Stimulated activated CD8-positive, alpha-beta memory T cell treated with anti-CD3 and anti-CD28 coated beads, Interleukin-4, amount 100 ng/mL, for 24 hours (primary cell): Measurements from ENCODE around the gene ZBTB33.

Experiments
- DNase-seq: peaks from one replicate; pipeline ENCODE4 v3.0.0-alpha.2; 2020; ENCODE audit warnings: low read depth

The ZBTB33 gene

GRCh38 chrX:120264341-120264740, 13.7 kb downstream of the ZBTB33 start:
- DNase-seq, result no peak

GRCh38 chrX:120269373-120270035, 18.9 kb downstream of the ZBTB33 start:
- DNase-seq, result no peak

GRCh38 chrX:120270567-120270966, 20.0 kb downstream of the ZBTB33 start:
- no peak for DNase-seq

- DNase-seq, result no peak
Measured at GRCh38 chrX:120271218-120271617, 20.6 kb downstream of the ZBTB33 start.

- DNase-seq, result no peak
Measured at GRCh38 chrX:120274145-120274544, 23.5 kb downstream of the ZBTB33 start.

GRCh38 chrX:120274958-120275357, 24.3 kb downstream of the ZBTB33 start:
- no peak for DNase-seq

GRCh38 chrX:120281021-120281624, 30.5 kb downstream of the ZBTB33 start:
- no peak for DNase-seq

GRCh38 chrX:120281761-120282160, 31.1 kb downstream of the ZBTB33 start:
- DNase-seq, result no peak

GRCh38 chrX:120282697-120283096, 32.1 kb downstream of the ZBTB33 start:
- DNase-seq, result no peak

- DNase-seq, result no peak
Measured at GRCh38 chrX:120286733-120287512, 36.3 kb downstream of the ZBTB33 start.

GRCh38 chrX:120287513-120288112, 37.0 kb downstream of the ZBTB33 start:
- DNase-seq, result no peak

- DNase-seq, result no peak
Measured at GRCh38 chrX:120290107-120290506, 39.5 kb downstream of the ZBTB33 start.

GRCh38 chrX:120291211-120291610, 40.6 kb downstream of the ZBTB33 start:
- DNase-seq, result no peak

- no peak for DNase-seq
Measured at GRCh38 chrX:120293015-120293414, 42.4 kb downstream of the ZBTB33 start.

GRCh38 chrX:120294651-120295050, 44.0 kb downstream of the ZBTB33 start:
- no peak for DNase-seq

GRCh38 chrX:120297923-120298322, 47.3 kb downstream of the ZBTB33 start:
- DNase-seq, result no peak

GRCh38 chrX:120299928-120300327, 49.3 kb downstream of the ZBTB33 start:
- DNase-seq, result no peak

GRCh38 chrX:120301497-120301896, 50.9 kb downstream of the ZBTB33 start:
- no peak for DNase-seq

- no peak for DNase-seq
Measured at GRCh38 chrX:120301960-120302359, 51.3 kb downstream of the ZBTB33 start.

GRCh38 chrX:120302434-120302833, 51.8 kb downstream of the ZBTB33 start:
- DNase-seq, result peak; percentile 23

GRCh38 chrX:120304256-120304655, 53.6 kb downstream of the ZBTB33 start:
- no peak for DNase-seq

- DNase-seq, result no peak
Measured at GRCh38 chrX:120305531-120306141, 55.0 kb downstream of the ZBTB33 start.
